K562 (cell line): Measurements from ENCODE around the gene HSF4. TPM values are rescaled to one million over a fixed set of nuclear protein-coding genes. Genes with fewer than 3 reads are reported as not detected.

Experiments used
- ATAC-seq: fragments of 200-7000 bp; cut with Tn5 transposase; 3 replicates; pipeline ENCODE4 v1.9.1; 2020; ENCODE audit warnings: moderate library complexity
- BruUV-seq: library from RNA; stranded (reverse); fragments of 400-500 nt; replicated peaks from 2 replicates; lab custom pipeline; 2021; lab: Mats Ljungman, UMichigan
- CTCF ChIA-PET: fragments of 300-600 bp; formaldehyde crosslinking; extraction: SDS; loops from one replicate; lab custom pipeline; 2021; ENCODE audit warnings: low intra/inter-chr PET ratio; lab: Yijun Ruan, JAX
- POLR2A ChIA-PET: fragments of 300-600, 350-650 bp; sonication (Branson Sonifier 250); formaldehyde crosslinking; extraction: SDS; loops from one replicate; lab custom pipeline; 2021; ENCODE audit warnings: antibody characterized with exemption, inconsistent platforms; lab: Yijun Ruan, JAX
- DNase-seq, 4 experiments: peaks; one replicate each; pipeline versions ENCODE4 v3.0.0 to v3.0.0-alpha.2; 2011 to 2018; ENCODE audit warnings: low spot score in 3 of 4, mixed read lengths in 3 of 4; ENCODE audit errors: extremely low read depth in 1 of 4
- FAIRE-seq: peaks from 2 replicates; lab custom pipeline; 2011; peaks lifted over from hg19 to GRCh38; lab: Jason Lieb, UNC
- H2AFZ ChIP-seq: 2 replicates; pipeline ENCODE4 v1.6.0; 2011; ENCODE audit warnings: low read depth, low read length, control low read depth, inconsistent platforms
- H3K27ac ChIP-seq: fragments of 200-600 bp; 3 replicates; pipeline ENCODE4 v1.8.0; 2011; ENCODE audit warnings: low read depth, mild to moderate bottlenecking, control low read depth, inconsistent platforms, low read length, moderate library complexity, mixed read lengths; ENCODE audit errors: extremely low read depth
- H3K27me3 ChIP-seq, 2 experiments: fragments of 300-600 bp in 1 of 2; 2 replicates in 1 of 2; 3 replicates in 1 of 2; pipeline versions ENCODE4 v1.6.0 to v1.8.0; 2011; ENCODE audit warnings: inconsistent platforms in 2 of 2, low read length in 2 of 2, mild to moderate bottlenecking in 1 of 2, mixed read lengths in 1 of 2, moderate library complexity in 1 of 2; ENCODE audit not compliant: control insufficient read depth in 2 of 2, insufficient read depth in 2 of 2
- H3K36me3 ChIP-seq: fragments of 300-600 bp; 3 replicates; pipeline ENCODE4 v1.8.0; 2011; ENCODE audit warnings: mild to moderate bottlenecking, low read length, inconsistent platforms; ENCODE audit not compliant: control insufficient read depth, insufficient read depth
- H3K4me1 ChIP-seq, 2 experiments: fragments of 200-600 bp in 1 of 2; replicated peaks in 1 of 2; 2 replicates in 1 of 2; 3 replicates in 1 of 2; pipeline versions ENCODE4 v1.5.1 to v1.8.0; 2011; ENCODE audit warnings: inconsistent platforms in 2 of 2, low read length in 2 of 2, mild to moderate bottlenecking in 1 of 2, mixed read lengths in 1 of 2, moderate library complexity in 1 of 2; ENCODE audit not compliant: control insufficient read depth in 2 of 2, insufficient read depth in 2 of 2
- H3K4me2 ChIP-seq: 2 replicates; pipeline ENCODE4 v1.6.1; 2011; ENCODE audit warnings: low read length, control low read depth, inconsistent platforms, mixed read lengths; ENCODE audit not compliant: insufficient read depth
- H3K4me3 ChIP-seq: fragments of 200-600 bp; sonication (generic), shearing (Covaris generic); 2 replicates; pipeline ENCODE4 v1.5.1; 2016; ENCODE audit warnings: control low read depth, inconsistent platforms
- H3K79me2 ChIP-seq: fragments of 200-600 bp; 3 replicates; pipeline ENCODE4 v1.8.0; 2011; ENCODE audit warnings: low read length, inconsistent platforms; ENCODE audit not compliant: control insufficient read depth, insufficient read depth
- H3K9ac ChIP-seq, 2 experiments: 2 replicates each; pipeline versions ENCODE4 v1.6.0 to v1.6.1; 2011; ENCODE audit warnings: low read depth in 2 of 2, low read length in 2 of 2, control low read depth in 1 of 2, inconsistent platforms in 1 of 2, mild to moderate bottlenecking in 1 of 2, mixed read lengths in 1 of 2; ENCODE audit not compliant: insufficient read depth in 1 of 2
- H3K9me1 ChIP-seq: one replicate; pipeline ENCODE4 v1.6.0; 2011; ENCODE audit warnings: inconsistent platforms, mild to moderate bottlenecking, low read length, moderate library complexity; ENCODE audit not compliant: control insufficient read depth, insufficient read depth
- H3K9me3 ChIP-seq: replicated peaks from 2 replicates; pipeline ENCODE4 v1.5.1; 2011; ENCODE audit warnings: low read depth, low read length, inconsistent platforms; ENCODE audit not compliant: control insufficient read depth, insufficient read depth
- H4K20me1 ChIP-seq: replicated peaks from 2 replicates; pipeline ENCODE4 v1.6.1; 2011; ENCODE audit warnings: low read length, inconsistent platforms, mixed read lengths; ENCODE audit not compliant: control insufficient read depth, insufficient read depth
- CCNT2 ChIP-seq: IDR thresholded peaks from 2 replicates; pipeline ENCODE4 v1.6.1; 2011; ENCODE audit warnings: borderline replicate concordance, low read depth, mild to moderate bottlenecking, moderate library complexity, mixed read lengths, low read length; ENCODE audit not compliant: insufficient read length; ENCODE audit errors: extremely low read depth
- EGR1 ChIP-seq: fragments of 450-650 bp; conservative IDR thresholded peaks from 2 replicates; pipeline ENCODE4 v1.6.1; 2017; ENCODE audit warnings: mild to moderate bottlenecking
- ERF ChIP-seq: fragments of 450-650 bp; formaldehyde crosslinking; IDR thresholded peaks from 2 replicates; pipeline ENCODE4 v1.4.0; 2020; ENCODE audit warnings: mild to moderate bottlenecking, mixed read lengths
- NEUROD1 ChIP-seq: fragments of 150-350 bp; IDR thresholded peaks from 2 replicates; pipeline ENCODE4 v1.6.1; 2014; ENCODE audit warnings: borderline replicate concordance, low read length, low read depth; ENCODE audit not compliant: partially characterized antibody
- NFE2 ChIP-seq: IDR thresholded peaks from 2 replicates; pipeline ENCODE4 v1.6.1; 2014; ENCODE audit warnings: antibody characterized with exemption, low read depth
- NFIX ChIP-seq: fragments of 250-450 bp; sonication (Bioruptor Pico); IDR thresholded peaks from 2 replicates; pipeline ENCODE4 v1.4.0; 2020; ENCODE audit warnings: low read depth, mild to moderate bottlenecking, moderate library complexity
- PML ChIP-seq: IDR thresholded peaks from 2 replicates; pipeline ENCODE4 v1.6.1; 2012; ENCODE audit warnings: low read length, inconsistent platforms
- PYGO2 ChIP-seq: fragments of 450-650 bp; IDR thresholded peaks from 2 replicates; pipeline ENCODE4 v1.6.1; 2016; ENCODE audit warnings: mild to moderate bottlenecking, missing genetic modification characterization, moderate library complexity, missing compliant biosample characterization
- RNF2 ChIP-seq: sonication (generic); IDR thresholded peaks from 2 replicates; pipeline ENCODE4 v1.6.1; 2016
- SIN3A ChIP-seq, 2 experiments: fragments of 150-350 bp in 1 of 2; IDR thresholded peaks; 2 replicates each; pipeline ENCODE4 v1.6.1; 2011 to 2016; ENCODE audit warnings: borderline replicate concordance in 2 of 2, low read depth in 2 of 2, low read length in 2 of 2, mild to moderate bottlenecking in 2 of 2, moderate library complexity in 2 of 2; ENCODE audit not compliant: control insufficient read depth in 1 of 2
- SP1 ChIP-seq: sonication (generic); formaldehyde crosslinking; IDR thresholded peaks from 2 replicates; pipeline ENCODE4 v1.8.1; 2022; ENCODE audit warnings: mild to moderate bottlenecking, missing genetic modification reagents
- STAT5A ChIP-seq: IDR thresholded peaks from 2 replicates; pipeline ENCODE4 v1.6.1; 2012; ENCODE audit warnings: low read length, inconsistent platforms, borderline replicate concordance
- ZC3H8 ChIP-seq: fragments of 450-650 bp; IDR thresholded peaks from 2 replicates; pipeline ENCODE4 v1.6.1; 2017
- ZNF274 ChIP-seq: IDR thresholded peaks from 2 replicates; pipeline ENCODE4 v1.6.1; 2011; ENCODE audit warnings: low read depth, mild to moderate bottlenecking, low read length, moderate library complexity, borderline replicate concordance
- ZNF431 ChIP-seq: sonication (generic); formaldehyde crosslinking; IDR thresholded peaks from 2 replicates; pipeline ENCODE4 v1.8.0; 2022; ENCODE audit warnings: mild to moderate bottlenecking, missing genetic modification reagents
- ZNF785 ChIP-seq: fragments of 250-450 bp; sonication (Bioruptor Pico); IDR thresholded peaks from 2 replicates; pipeline ENCODE4 v1.4.0; 2020; ENCODE audit warnings: mild to moderate bottlenecking
- ZNF79 ChIP-seq: fragments of 250-450 bp; sonication (Bioruptor Pico); IDR thresholded peaks from 2 replicates; pipeline ENCODE4 v1.4.0; 2020; ENCODE audit warnings: low read depth, mild to moderate bottlenecking, moderate library complexity
- ZZZ3 ChIP-seq: fragments of 450-650 bp; IDR thresholded peaks from 2 replicates; pipeline ENCODE4 v1.6.1; 2016; ENCODE audit warnings: antibody characterized with exemption, mild to moderate bottlenecking, moderate library complexity
- WGBS: fragments of 100-300 bp; shearing (Covaris generic); methylation state at CpG from one replicate; pipeline ENCODE4 v1.1.6; 2016; ENCODE audit warnings: low coverage, mixed read lengths; ENCODE audit not compliant: insufficient coverage; ENCODE audit errors: missing lambda C conversion rate; 5-methylcytosine and 5-hydroxymethylcytosine counted together
- in situ Hi-C: fragments of 300-500 bp; cut with MboI; formaldehyde crosslinking; loops from 4 replicates; pipeline ENCODE4 v1.15.0; 2018; ENCODE audit warnings: inconsistent platforms, mixed read lengths
- intact Hi-C: fragments of 100-400 bp; cut with micrococcal nuclease; formaldehyde crosslinking; loops from 2 replicates; pipeline ENCODE4 v1.14.2; 2022
- polyA plus RNA-seq, 8 experiments: library from polyadenylated mRNA; depleted of rRNA in 4 of 8; stranded (reverse) in 5 of 8; unstranded in 3 of 8; fragments of >200 nt; fragmentation: Nextera tagmentation in 2 of 8; fragmentation: Illumina TruSeq in 1 of 8; extraction: Ambion mirVana in 2 of 8; extraction: Trizol in 1 of 8; gene quantifications; 2 replicates each; pipeline versions ENCODE4 v1.2.1 to v1.2.3, GENCODE V29; 2011 to 2014; ENCODE audit warnings: inconsistent platforms in 1 of 8, missing spikeins in 1 of 8
- total RNA-seq, 7 experiments: library from RNA; depleted of rRNA in 6 of 7; stranded (reverse); fragments of >200 nt in 6 of 7; fragmentation: Illumina TruSeq in 2 of 7; extraction: Trizol in 2 of 7; gene quantifications; 2 replicates each; pipeline versions ENCODE4 v1.2.1 to v1.2.3, GENCODE V29; 2011 to 2021; ENCODE audit warnings: low replicate concordance in 1 of 7
- TF ChIP-seq, protein P1 (sequence below): fragments of 250-450 bp; sonication (Bioruptor Pico); IDR thresholded peaks from 2 replicates; pipeline ENCODE4 v1.9.0; 2021; ENCODE audit warnings: mild to moderate bottlenecking
- TF ChIP-seq, protein P2 (sequence below): sonication (generic); formaldehyde crosslinking; IDR thresholded peaks from 2 replicates; pipeline ENCODE4 v1.8.1; 2023; ENCODE audit warnings: mild to moderate bottlenecking, missing genetic modification reagents, moderate library complexity

HSF4 gene
- total and polyA plus RNA-seq, 9 of the 15 experiments (the other 6 are each of a cell fraction or from before 2014, with no cell fraction given): 0.50 to 35.4 (median 8.8) TPM; not detected in 1

DNA sequence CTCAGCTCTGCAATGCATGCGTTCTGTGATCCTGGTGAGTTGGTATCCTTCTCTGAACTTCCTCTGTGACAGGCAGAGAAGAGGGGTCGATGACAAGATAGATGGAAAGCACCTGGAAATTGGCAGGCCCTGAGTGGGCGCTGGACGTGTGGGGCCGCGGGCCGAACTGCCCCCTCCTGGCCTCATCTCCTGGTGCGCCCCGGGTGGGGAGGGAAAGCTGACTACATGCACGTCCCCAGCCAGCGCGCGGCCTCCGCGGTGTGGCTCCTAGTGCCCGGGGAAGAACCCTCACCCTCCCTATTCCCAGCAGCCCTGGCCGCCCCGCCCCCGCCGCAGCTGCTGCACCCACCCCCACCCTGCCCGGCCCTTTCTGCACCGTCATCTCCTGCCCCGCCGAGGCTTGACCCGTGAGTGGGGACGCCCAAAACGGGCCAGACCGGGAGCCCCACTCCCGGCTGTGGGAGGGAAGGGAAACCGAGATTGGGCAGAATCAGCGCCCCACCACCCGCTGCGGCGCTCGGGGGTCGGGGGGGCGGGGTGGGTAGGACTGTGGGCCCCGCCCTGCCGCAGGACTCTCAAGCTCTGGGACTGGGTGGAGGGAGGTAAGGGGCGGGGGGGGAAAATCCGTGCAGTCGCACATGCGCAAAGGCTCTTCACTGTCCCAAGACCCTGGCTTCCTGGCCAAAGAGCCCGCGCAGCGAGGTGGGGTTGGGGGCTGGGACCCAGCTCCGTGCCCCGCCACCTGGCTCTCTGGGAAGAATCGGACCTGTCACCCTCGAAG, 5.8 kb downstream of the HSF4 start, which contains the start of gene NOL3:
Gene NOL3 (plus strand): TSS at position 371 of the 781 bp plus-strand sequence.
- no TSS peak for BruUV-seq
- Histone ChIP-seq H3K79me2 (no peaks in the 10 kb centered on the region), H2AFZ (peak within 1 kb of the TSS; percentile 82), H3K27me3 (no peaks in the 10 kb centered on the region), H3K4me3 (peak within 1 kb of the TSS; percentile 36), H3K9me1 (no peaks in the 10 kb centered on the region), H3K36me3 (peaks cover 8% of the 10 kb centered on the region; the same call in 2 of the 3 replicates), H4K20me1 (no peaks in the 10 kb centered on the region), H3K4me2 (peak within 1 kb of the TSS; percentile 92), H3K27ac (peak within 1 kb of the TSS; percentile 68), H3K9me3 (no peaks in the 10 kb centered on the region), H3K4me1 (peaks cover 20 to 62% of the 10 kb centered on the region in 2 experiments; a peak in 4 of 5 replicates), H3K9ac (peak within 1 kb of the TSS; percentile 69 to 85)
- WGBS: 4% methylated on average over 4 of the region's 50 CpGs
- FAIRE-seq (peak; percentile 48), ATAC-seq (peak; percentile 90), DNase-seq (peak; percentile 87 to 94 (median 91))
- intact Hi-C loops: no loop called here
- POLR2A ChIA-PET: interaction anchor here (0.5 to 1.2 kb wide), 5 partner anchors 10 to 611 kb away, joined by 3 to 5 read pairs (median 4); partner anchors contain the start of gene NAE1
- in situ Hi-C loops: loop anchor here (25.0 kb wide), 1 partner anchor 208 kb away; the partner anchor contains the start of gene CES3
- CTCF ChIA-PET: no interaction called here
- TF ChIP-seq RNF2: peak; percentile 33; the same call in 1 of the 2 replicates
- TF ChIP-seq ZZZ3: no peak
- no peak for TF ChIP-seq ZNF785 (CRISPR knock-in tag)
- TF ChIP-seq ZNF431 (CRISPR knock-in tag): no peak
- TF ChIP-seq, protein P1, sequence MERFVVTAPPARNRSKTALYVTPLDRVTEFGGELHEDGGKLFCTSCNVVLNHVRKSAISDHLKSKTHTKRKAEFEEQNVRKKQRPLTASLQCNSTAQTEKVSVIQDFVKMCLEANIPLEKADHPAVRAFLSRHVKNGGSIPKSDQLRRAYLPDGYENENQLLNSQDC: no peak
- TF ChIP-seq NEUROD1: no peak
- no peak for TF ChIP-seq ZNF274
- TF ChIP-seq, protein P2, sequence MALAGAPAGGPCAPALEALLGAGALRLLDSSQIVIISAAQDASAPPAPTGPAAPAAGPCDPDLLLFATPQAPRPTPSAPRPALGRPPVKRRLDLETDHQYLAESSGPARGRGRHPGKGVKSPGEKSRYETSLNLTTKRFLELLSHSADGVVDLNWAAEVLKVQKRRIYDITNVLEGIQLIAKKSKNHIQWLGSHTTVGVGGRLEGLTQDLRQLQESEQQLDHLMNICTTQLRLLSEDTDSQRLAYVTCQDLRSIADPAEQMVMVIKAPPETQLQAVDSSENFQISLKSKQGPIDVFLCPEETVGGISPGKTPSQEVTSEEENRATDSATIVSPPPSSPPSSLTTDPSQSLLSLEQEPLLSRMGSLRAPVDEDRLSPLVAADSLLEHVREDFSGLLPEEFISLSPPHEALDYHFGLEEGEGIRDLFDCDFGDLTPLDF (CRISPR knock-in tag): no peak; the same call in 1 of the 2 replicates
- 0 out of 2 replicates have a peak, but pooled peaks have one; percentile 59 for TF ChIP-seq ERF (CRISPR knock-in tag)
- no peak for TF ChIP-seq PYGO2 (tag)
- no peak for TF ChIP-seq ZNF79 (CRISPR knock-in tag)
- no peak for TF ChIP-seq CCNT2
- TF ChIP-seq PML: 0 out of 2 replicates have a peak, but pooled peaks have one; percentile 5
- peak; percentile 50 for TF ChIP-seq EGR1
- no peak for TF ChIP-seq ZC3H8
- TF ChIP-seq NFIX (CRISPR knock-in tag): no peak
- TF ChIP-seq SP1 (CRISPR knock-in tag): 0 out of 2 replicates have a peak, but pooled peaks have one; percentile 45
- TF ChIP-seq SIN3A (IDR thresholded peaks at IDR 0.05; ENCODE audit: borderline replicate concordance in 2 of 2, control insufficient read depth in 1 of 2, low read depth in 2 of 2, low read length in 2 of 2): 0 out of 4 replicates have a peak, but pooled peaks have one; percentile 22 to 51
- peak; percentile 91 for TF ChIP-seq NFE2
- no peak for TF ChIP-seq STAT5A
